T47D (cell line): Measurements from ENCODE around the gene ADARB2.
"Not testable (repeated sequence)": the region's sequence is repeated elsewhere in the genome, so short reads cannot be mapped to it uniquely, and the experiment has no call there.

ENCODE experiments used
- DNase-seq, 2 experiments: peaks; one replicate each; pipeline versions ENCODE4 v3.0.0 to v3.0.0-alpha.2; 2011 to 2012; ENCODE audit warnings: low read depth in 1 of 2, low spot score in 1 of 2
- JUND ChIP-seq: IDR thresholded peaks from 2 replicates; pipeline ENCODE4 v1.6.1; 2012; ENCODE audit warnings: low read depth
- in situ Hi-C: cut with HindIII; loops from 2 replicates; pipeline ENCODE4 v1.10.0; 2016; ENCODE audit warnings: low sequenced_read_pairs, low pct_unique_long_range_greater_than_20kb

ADARB2 gene

GRCh38 chr10:1548146-1548545, 189.2 kb downstream of the ADARB2 start:
- in situ Hi-C loops, result no loop called here

GRCh38 chr10:1546431-1547110, 190.8 kb downstream of the ADARB2 start:
- in situ Hi-C loops, result no loop called here
- no peak for DNase-seq
- no peak for TF ChIP-seq JUND

More at GRCh38 chr10:1548146-1548545, 189.2 kb downstream of the ADARB2 start:
- no peak for TF ChIP-seq JUND
- DNase-seq, result no peak

DNA sequence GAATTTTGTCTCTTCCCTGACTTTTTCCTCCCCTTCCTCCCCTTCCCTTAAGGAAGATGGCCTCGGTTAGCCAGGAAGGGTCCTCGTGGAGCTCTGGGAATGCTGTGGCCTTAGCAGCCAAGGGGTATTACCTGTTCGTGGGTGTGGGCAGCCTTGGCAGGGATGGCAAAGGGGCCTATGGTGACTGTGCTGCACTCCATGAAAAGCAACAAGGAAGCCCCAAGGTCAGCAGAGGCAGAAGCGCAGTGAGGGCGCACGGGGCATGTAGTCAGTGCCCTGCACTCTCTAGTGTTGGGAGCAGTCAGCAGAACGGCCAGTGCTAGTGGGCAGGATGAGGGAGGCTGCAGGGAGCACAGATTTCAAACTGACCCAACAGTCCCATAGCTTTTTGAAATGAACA, 191.8 kb downstream of the ADARB2 start:
- no peak for TF ChIP-seq JUND
- in situ Hi-C loops, result no loop called here
- DNase-seq, result no peak

GRCh38 chr10:1544929-1545328, 192.4 kb downstream of the ADARB2 start:
- TF ChIP-seq JUND, result no peak
- in situ Hi-C loops, result no loop called here
- no peak for DNase-seq

GRCh38 chr10:1544209-1544673, 193.1 kb downstream of the ADARB2 start:
- no peak for DNase-seq
- in situ Hi-C loops, result no loop called here
- TF ChIP-seq JUND, result no peak

DNA sequence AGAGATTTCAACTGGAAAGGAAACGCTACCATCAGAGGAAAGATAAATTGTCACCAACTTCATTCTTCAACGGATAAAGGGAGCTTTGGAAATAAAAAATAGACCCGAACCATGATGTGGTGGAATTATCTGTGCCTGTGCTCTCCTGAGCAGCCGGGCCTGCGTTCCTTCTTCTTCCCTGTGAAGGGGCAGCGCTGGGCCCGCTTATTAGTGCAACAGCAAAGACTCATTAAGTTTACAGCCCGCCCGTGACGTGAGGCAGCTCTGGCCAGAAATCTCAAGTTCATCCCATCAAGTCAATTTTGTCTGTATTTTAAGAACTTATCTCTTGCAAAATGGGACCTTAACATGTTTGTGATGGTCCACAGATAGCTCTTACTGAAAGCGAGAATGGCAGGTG, 193.7 kb downstream of the ADARB2 start:
- TF ChIP-seq JUND, result no peak
- in situ Hi-C loops, result no loop called here
- no peak for DNase-seq

GRCh38 chr10:1542941-1543340, 194.4 kb downstream of the ADARB2 start:
- no peak for DNase-seq
- in situ Hi-C loops, result no loop called here
- no peak for TF ChIP-seq JUND

DNA sequence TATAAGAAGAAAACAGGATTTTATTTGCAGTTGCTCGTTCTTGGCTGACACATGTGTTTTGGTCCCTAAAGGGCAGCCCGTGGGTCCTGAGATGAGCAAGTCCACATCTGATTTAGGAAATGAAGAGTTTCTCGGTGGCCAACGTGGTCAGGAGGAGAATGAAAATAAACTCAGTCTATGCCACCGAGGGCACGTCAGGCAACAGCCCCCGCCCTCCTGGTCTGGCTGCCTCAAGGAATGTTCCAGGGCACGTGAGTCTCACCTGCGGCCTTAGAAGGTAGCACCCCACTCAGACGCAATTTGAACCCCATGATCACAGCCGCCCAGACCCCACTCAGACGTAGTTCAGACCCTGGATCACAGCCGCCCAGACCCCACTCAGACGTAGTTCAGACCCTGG, 197.2 kb downstream of the ADARB2 start:
- DNase-seq, result no peak
- no peak for TF ChIP-seq JUND
- in situ Hi-C loops, result no loop called here

GRCh38 chr10:1539216-1539615, 198.1 kb downstream of the ADARB2 start:
- in situ Hi-C loops, result no loop called here
- TF ChIP-seq JUND, result no peak
- DNase-seq, result no peak

GRCh38 chr10:1538531-1539061, 198.7 kb downstream of the ADARB2 start:
- in situ Hi-C loops, result no loop called here
- no peak for DNase-seq
- TF ChIP-seq JUND, result no peak

DNA sequence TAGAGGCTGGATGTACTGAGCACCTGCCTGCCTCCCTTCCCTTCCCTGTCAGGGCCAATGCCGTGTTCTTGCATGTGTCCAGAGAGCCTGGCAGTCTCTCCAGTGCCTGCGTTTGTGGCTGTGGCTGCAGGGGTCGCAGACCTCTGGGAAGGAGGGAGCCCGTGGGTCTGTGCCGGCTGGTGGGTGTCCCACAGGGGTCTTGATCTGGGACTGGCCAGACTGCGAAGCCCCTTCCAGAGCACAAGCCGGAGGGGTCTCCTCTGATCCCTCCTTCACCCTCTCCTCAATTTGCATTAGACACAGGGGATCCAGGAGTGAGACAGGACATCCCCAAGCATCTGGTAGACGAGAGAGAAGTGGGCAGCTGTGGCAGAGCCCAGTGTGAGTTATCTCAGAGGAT, 199.2 kb downstream of the ADARB2 start:
- no peak for TF ChIP-seq JUND
- in situ Hi-C loops, result no loop called here
- DNase-seq, result no peak

- DNase-seq, in situ Hi-C loops: not testable (repeated sequence)
Measured at GRCh38 chr10:1537449-1537848, 199.9 kb downstream of the ADARB2 start.

- no peak for TF ChIP-seq JUND
- in situ Hi-C loops, result no loop called here
- DNase-seq, result no peak
Measured at GRCh38 chr10:1536341-1536740, 201.0 kb downstream of the ADARB2 start.
